Activated CD4-positive, CD25-positive, alpha-beta regulatory T cell treated with anti-CD3 and anti-CD28 coated beads, Interleukin-2, amount 50 U/mL, for 16 hours (primary cell): ENCODE results near the gene PAK6.
A peak's percentile ranks its signal among the peaks of the same experiment; 100 is the strongest.

Source experiments
- DNase-seq: peaks from one replicate; pipeline ENCODE4 v3.0.0-alpha.2; 2020; ENCODE audit warnings: low read depth, low spot score

PAK6 gene

DNA sequence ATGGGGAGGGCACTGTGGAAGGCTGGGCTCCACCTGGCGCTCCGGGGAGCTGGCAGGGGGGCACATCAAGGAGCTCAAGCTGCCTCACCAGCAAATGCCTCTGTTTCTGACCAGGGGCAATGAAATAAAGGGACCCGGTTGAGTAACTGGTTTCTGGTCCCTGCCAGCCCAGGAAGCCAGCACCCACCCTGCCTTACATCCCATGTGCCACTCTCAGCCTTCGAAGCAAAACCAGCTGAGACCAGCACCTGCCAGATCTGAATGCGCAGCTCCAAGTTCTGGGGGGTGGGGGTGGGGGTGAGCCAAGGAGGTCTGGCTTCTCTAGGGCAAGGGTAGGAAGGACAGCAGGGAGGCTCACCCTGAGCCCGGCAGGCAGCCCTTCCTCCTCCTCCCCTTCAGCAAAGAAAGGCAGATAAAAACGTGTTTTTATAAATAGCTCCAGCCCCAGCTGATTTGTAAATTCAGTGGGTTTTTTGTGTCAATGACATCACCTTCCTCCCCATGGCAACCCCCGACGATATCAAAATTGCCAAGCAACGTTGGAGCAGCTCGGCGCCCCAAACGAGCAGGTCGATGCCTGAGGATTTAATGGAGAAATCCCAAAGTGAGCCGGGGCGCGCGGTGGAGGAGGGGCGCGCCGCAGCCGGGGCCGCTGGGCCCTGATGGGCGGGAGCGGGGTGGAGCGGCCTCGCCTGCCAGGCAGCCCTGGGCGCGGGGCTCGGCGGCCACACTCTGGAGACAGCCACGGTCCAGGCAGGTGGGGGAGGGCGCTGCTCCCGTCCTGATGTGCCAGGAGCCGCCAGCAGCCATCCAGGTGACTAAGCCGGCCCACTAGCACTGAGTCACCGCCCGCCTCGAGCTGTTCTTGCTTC, at the start of gene PAK6:
Gene PAK6 (plus strand): TSS at position 532 of the 872 bp plus-strand sequence. CDS start 25,723 bp downstream, outside the sequence.
- DNase-seq, result no peak

DNA sequence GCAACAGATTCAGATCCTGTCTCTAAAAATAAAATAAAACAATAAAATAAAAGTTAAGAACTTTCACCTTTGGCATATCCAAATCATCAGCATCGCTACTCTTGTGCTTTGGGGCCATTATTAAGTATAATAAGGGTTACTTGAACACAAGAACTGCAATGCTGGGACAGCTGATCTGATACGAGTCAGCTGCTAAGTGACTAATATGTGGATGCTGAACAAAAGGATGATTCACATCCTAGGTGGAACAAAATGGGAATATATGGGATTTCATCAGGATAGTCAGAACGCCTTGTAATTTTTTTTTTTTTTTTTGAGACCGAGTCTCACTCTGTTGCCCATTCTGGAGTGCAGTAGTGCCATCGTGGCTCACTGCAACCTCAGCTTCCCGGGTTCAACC, 48.3 kb upstream of the PAK6 start:
- DNase-seq, result no peak

DNA sequence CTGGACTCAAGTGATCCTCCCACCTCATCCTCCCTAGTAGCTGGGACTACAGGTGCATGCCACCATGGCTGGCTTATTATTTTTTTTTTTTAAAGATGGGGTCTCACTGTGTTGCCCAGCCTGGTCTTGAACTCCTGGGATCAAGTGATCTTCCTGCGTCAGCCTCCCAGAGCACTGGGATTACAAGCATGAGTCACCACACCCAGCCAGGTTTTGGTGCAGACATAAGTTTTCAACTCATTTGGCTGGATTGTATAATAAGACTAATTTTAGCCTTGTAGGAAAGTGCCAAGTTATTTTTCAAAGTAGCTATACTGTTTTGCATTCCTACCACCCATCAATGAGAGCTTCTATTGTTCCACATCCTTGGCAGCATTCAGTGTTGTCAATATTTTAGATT, 45.9 kb upstream of the PAK6 start:
- DNase-seq, result no peak

DNA sequence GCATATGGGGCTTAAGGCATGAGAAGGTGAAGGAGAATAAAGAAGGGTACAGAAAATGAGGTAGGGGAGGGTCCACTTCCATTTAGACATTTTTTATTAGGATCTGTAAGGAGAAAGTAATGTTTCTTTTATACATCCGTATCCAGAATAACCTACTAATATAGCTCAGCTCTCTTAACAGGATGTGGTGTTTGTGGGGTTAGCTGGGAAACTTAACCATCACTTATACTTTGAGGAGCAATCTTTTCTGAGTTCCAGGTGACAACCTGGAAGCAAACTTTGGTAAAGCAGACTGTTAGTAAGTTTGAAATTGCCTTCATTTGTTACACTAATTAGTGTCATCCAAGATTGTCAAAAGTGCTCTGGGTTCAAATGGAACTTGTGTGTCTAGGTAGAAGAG, 41.4 kb upstream of the PAK6 start:
- DNase-seq, result no peak

DNA sequence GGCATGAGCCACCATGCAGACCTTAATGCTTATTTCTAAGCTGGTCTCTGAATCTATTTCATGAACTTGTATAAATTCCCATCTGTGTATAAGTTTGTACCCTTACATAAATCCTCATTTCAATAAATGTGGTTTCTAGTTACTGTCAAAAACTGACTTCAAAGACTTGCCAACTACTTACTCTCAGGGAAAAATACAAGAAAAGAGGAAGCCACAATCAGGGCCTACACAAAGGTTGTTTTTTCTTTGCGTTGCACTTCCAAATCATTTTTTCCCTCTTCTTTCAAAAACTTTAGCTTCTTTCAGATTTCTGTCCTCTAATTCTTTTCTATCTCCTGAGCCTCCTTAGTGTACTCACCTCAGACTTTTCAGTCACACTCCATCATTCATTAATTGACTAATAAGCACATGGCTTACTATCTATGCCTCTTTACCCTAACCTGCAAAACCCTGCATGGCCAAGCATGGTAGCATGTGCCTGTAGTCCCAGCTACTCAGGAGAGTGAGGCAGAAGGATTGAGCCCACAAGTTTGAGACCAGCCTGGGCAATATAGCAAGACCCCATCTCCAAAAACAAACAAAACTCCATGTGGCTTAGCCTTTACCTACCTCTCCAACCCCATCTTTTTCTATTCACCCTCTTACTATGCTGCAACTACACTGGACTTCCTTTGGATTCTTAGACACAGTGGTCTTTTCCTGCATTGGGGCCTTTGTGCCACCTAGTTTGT, 40.3 kb upstream of the PAK6 start:
- no peak for DNase-seq

GRCh38 chr15:40204100-40204499, 34.8 kb upstream of the PAK6 start:
- DNase-seq, result no peak

DNA sequence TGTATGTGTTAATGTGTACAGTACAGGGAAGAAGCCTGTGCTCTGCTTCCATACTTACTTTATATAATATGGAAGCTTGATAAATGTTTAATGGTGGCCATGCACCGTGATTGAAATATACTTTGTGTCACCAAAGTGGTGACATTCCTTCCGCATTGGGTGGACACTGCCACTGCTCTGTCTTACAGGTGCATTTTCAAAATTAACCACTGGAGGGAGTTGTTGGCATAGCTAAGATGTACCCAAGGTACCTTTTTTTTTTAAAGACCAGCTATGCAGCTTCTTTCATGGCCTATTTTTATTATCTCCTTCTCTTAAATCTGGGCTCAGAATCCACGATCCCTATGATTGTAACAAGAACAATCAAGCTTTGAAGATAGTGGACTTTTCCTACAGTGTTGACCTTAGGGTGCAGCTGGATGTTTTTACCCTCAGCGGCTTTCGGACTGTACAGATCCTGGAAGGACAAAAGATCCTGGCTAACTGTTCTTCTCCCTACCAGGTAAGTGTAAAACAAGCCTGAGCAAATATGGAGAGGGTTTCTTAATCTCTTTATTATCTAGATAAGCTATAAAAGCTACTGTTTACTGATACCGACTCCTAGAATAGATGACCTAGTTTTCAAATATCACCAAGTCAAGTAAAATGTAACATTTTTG, 21.6 kb upstream of the PAK6 start:
- peak; percentile 18 for DNase-seq

GRCh38 chr15:40219801-40220200, 19.1 kb upstream of the PAK6 start:
- no peak for DNase-seq

DNA sequence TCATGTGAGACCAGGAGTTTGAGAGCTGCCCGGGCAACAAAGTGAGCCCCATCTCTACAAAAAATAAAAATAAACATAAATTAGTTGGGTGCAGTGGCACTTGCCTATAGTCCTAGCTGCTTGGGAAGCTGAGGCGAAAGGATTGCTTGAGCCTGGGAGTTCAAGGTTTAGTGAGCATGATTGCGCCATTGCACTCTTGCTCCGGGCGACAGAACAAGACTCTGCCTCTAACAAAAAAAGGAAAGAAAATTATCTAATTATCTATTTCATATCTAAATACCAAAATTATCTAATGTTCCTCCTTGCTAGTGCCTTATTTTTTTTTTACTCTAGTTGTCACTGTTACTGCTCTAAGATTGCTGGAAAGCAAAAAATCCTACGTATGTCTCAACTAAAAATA, 16.7 kb upstream of the PAK6 start:
- DNase-seq, result no peak

GRCh38 chr15:40226736-40227135, 12.1 kb upstream of the PAK6 start:
- no peak for DNase-seq

DNA sequence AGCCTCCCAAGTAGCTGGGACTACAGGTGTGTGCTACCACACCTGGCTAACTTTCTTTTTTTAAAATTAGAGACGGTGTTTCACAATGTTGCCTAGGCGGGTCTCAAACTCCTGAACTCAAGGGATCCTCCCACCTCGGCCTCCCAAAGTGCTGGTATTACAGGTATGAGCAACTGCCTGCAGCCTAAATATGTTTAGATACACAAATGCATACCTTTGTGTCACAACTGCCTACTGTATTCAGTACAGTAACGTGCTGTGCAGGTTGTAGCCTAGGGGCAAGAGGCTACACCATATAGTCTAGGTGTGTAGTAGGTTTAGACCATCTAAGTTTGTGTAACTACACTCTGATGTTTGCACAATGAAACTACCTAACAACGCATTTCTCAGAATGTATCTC, 9.5 kb upstream of the PAK6 start:
- no peak for DNase-seq

DNA sequence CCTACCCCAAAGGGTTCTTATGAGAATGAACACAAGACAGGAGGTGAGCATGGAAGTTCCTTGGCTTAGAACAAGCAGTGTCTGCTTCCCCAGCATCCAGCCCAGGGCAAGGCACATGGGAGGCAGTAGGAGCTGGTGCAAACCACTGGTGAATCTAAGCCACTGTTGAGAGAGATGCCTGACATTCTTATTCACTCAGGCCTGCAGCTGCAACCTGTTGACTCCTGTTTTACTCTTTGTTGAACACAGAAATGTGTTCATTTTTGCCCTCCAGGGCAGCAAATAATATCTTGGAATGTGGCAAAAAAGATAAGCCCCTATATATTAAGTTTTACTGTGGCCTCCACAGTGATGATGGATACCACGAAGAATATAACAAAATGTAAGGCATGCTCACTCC, 8.9 kb upstream of the PAK6 start:
- DNase-seq, result no peak

GRCh38 chr15:40232625-40233070, 6.2 kb upstream of the PAK6 start:
- DNase-seq, result no peak

- no peak for DNase-seq
Measured at GRCh38 chr15:40233727-40234577, 4.9 kb upstream of the PAK6 start.

GRCh38 chr15:40234783-40235182, 4.1 kb upstream of the PAK6 start:
- DNase-seq, result no peak

GRCh38 chr15:40235201-40235885, 3.5 kb upstream of the PAK6 start:
- DNase-seq, result no peak

GRCh38 chr15:40239404-40239692, 485 bp downstream of the PAK6 start:
- DNase-seq, result no peak

DNA sequence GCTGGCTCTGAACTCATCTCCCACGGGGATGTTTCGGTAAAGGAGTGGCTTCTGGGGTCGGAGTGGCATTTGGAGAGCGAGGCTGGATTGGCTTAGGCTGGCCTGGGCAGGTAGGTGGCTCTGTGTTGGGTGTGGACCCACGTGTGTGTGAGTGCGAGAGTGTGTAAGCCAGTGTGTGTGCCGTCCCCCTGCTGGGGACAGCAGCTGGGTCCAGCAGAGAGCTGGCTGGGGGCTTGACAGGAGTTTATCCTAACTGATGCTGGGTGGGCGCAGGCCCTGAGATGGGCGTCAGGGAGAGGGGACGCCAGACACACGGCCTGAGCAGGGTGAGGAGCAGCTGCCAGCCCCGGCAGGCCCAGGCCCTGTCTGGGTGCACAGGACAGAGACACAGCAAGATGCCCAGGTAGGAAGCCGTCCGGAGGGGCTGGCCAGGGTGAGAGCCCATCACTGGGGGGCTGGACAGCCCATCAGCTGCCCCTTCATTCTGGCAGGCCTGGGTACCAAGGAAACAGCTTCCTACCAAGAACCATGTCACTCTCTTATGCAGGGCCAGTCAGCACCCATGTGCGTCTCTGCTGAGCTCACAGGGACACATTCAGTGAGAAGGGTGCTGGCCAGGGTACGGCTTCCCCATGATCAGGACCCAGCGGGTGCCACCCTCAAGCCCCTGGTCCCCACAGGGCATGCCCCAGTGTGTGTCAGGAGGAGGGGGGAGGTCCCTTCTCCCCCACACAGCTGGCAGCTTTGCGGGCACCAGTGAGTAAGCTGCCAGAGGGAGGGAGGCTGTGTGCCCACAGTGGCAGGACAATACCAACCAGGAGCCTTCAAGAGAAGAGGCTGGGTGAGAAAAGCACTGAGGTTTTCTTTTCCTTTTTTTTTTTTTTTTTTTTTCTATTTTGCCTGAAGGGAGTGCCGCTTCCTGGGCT, 1.1 kb downstream of the PAK6 start:
- no peak for DNase-seq

- DNase-seq, result no peak
Measured at GRCh38 chr15:40240619-40241221, 1.9 kb downstream of the PAK6 start.
